HepG2 (cell line): ENCODE measurements around the gene XRCC1. TPM values are rescaled to one million over a fixed set of nuclear protein-coding genes. Genes with fewer than 3 reads are reported as not detected.

Source experiments
- CEBPB ChIP-seq: IDR thresholded peaks from 2 replicates; pipeline ENCODE4 v1.6.1; 2011; ENCODE audit warnings: low read depth, low read length, improper control_type of control experiment, borderline replicate concordance
- CREB1 ChIP-seq, 2 experiments: fragments of 450-650 bp in 1 of 2; IDR thresholded peaks; 2 replicates each; pipeline ENCODE4 v1.6.1; 2016 to 2017; ENCODE audit warnings: control low read depth in 1 of 2, mild to moderate bottlenecking in 1 of 2, missing compliant biosample characterization in 1 of 2, missing genetic modification characterization in 1 of 2
- DDIT3 ChIP-seq: sonication (generic); formaldehyde crosslinking; IDR thresholded peaks from 2 replicates; pipeline ENCODE4 v1.4.0; 2020; ENCODE audit warnings: mild to moderate bottlenecking, missing genetic modification reagents
- ELF4 ChIP-seq: sonication (generic); formaldehyde crosslinking; IDR thresholded peaks from 2 replicates; pipeline ENCODE4 v1.5.0; 2020; ENCODE audit warnings: missing genetic modification reagents, mild to moderate bottlenecking, moderate library complexity, borderline replicate concordance
- GFI1 ChIP-seq: sonication (generic); formaldehyde crosslinking; IDR thresholded peaks from 2 replicates; pipeline ENCODE4 v1.5.0; 2020; ENCODE audit warnings: missing genetic modification reagents, mild to moderate bottlenecking, borderline replicate concordance
- KDM3A ChIP-seq: IDR thresholded peaks from 2 replicates; pipeline ENCODE4 v1.6.1; 2018; ENCODE audit warnings: low read depth, missing compliant biosample characterization
- MATR3 ChIP-seq: sonication (generic); formaldehyde crosslinking; IDR thresholded peaks from 2 replicates; pipeline ENCODE4 v1.4.0; 2020; ENCODE audit warnings: missing genetic modification reagents
- NFE2 ChIP-seq: sonication (generic); formaldehyde crosslinking; IDR thresholded peaks from 2 replicates; pipeline ENCODE4 v1.4.0; 2020; ENCODE audit warnings: missing genetic modification reagents
- PAWR ChIP-seq: sonication (generic); formaldehyde crosslinking; IDR thresholded peaks from 2 replicates; pipeline ENCODE4 v1.4.0; 2020; ENCODE audit warnings: missing genetic modification reagents, mild to moderate bottlenecking, borderline replicate concordance
- PRDM4 ChIP-seq: sonication (generic); formaldehyde crosslinking; IDR thresholded peaks from 2 replicates; pipeline ENCODE4 v1.9.0; 2021; ENCODE audit warnings: missing genetic modification reagents, borderline replicate concordance
- SNAPC2 ChIP-seq: sonication (generic); formaldehyde crosslinking; IDR thresholded peaks from 2 replicates; pipeline ENCODE4 v1.8.1; 2022; ENCODE audit warnings: mild to moderate bottlenecking, missing genetic modification reagents
- SRSF9 ChIP-seq: fragments of 200-400 bp; formaldehyde crosslinking; IDR thresholded peaks from 2 replicates; pipeline ENCODE4 v1.6.1; 2018; ENCODE audit warnings: borderline replicate concordance, mild to moderate bottlenecking, low read depth, low read length; ENCODE audit not compliant: insufficient read depth, poor library complexity, severe bottlenecking
- TSC22D2 ChIP-seq: sonication (generic); formaldehyde crosslinking; IDR thresholded peaks from 2 replicates; pipeline ENCODE4 v1.5.1; 2020; ENCODE audit warnings: missing genetic modification reagents, mild to moderate bottlenecking, borderline replicate concordance
- ZBTB21 ChIP-seq: sonication (generic); formaldehyde crosslinking; IDR thresholded peaks from 2 replicates; pipeline ENCODE4 v1.4.0; 2020; ENCODE audit warnings: missing genetic modification reagents
- ZNF138 ChIP-seq: sonication (generic); formaldehyde crosslinking; IDR thresholded peaks from 2 replicates; pipeline ENCODE4 v1.5.0; 2020; ENCODE audit warnings: mild to moderate bottlenecking, low read depth, missing genetic modification reagents
- ZNF367 ChIP-seq: sonication (generic); formaldehyde crosslinking; IDR thresholded peaks from 2 replicates; pipeline ENCODE4 v1.4.0; 2020; ENCODE audit warnings: missing genetic modification reagents, borderline replicate concordance
- ZNF589 ChIP-seq: sonication (generic); formaldehyde crosslinking; conservative IDR thresholded peaks from 2 replicates; pipeline ENCODE4 v1.8.0; 2022; ENCODE audit warnings: mild to moderate bottlenecking, moderate library complexity, missing genetic modification reagents
- ZNF619 ChIP-seq: sonication (generic); formaldehyde crosslinking; IDR thresholded peaks from 2 replicates; pipeline ENCODE4 v1.4.0; 2020; ENCODE audit warnings: mild to moderate bottlenecking, missing genetic modification reagents
- ZNF747 ChIP-seq: sonication (generic); formaldehyde crosslinking; IDR thresholded peaks from 2 replicates; pipeline ENCODE4 v1.8.1; 2023; ENCODE audit warnings: missing genetic modification reagents, mild to moderate bottlenecking, borderline replicate concordance
- ZNF883 ChIP-seq: sonication (generic); formaldehyde crosslinking; IDR thresholded peaks from 2 replicates; pipeline ENCODE4 v1.5.1; 2020; ENCODE audit warnings: mild to moderate bottlenecking, missing genetic modification reagents; ENCODE audit errors: not compliant biosample characterization
- ZNF891 ChIP-seq: sonication (generic); formaldehyde crosslinking; IDR thresholded peaks from 2 replicates; pipeline ENCODE4 v1.5.0; 2020; ENCODE audit warnings: mild to moderate bottlenecking, missing genetic modification reagents
- ZSCAN22 ChIP-seq: sonication (generic); formaldehyde crosslinking; IDR thresholded peaks from 2 replicates; pipeline ENCODE4 v1.4.0; 2020; ENCODE audit warnings: mild to moderate bottlenecking, missing genetic modification reagents
- polyA plus RNA-seq, 8 experiments: library from polyadenylated mRNA; depleted of rRNA in 3 of 8; stranded (reverse) in 7 of 8; unstranded in 1 of 8; fragments of >200 nt; fragmentation: Illumina TruSeq in 4 of 8; extraction: Trizol in 4 of 8; gene quantifications; 2 replicates each; pipeline versions ENCODE4 v1.2.1 to v1.2.3, GENCODE V29; 2011 to 2016; ENCODE audit warnings: low read depth in 4 of 8, missing spikeins in 1 of 8, mixed read lengths in 1 of 8; ENCODE audit not compliant: insufficient read depth in 1 of 8
- total RNA-seq, 5 experiments: library from RNA; depleted of rRNA; stranded (reverse); fragments of >200 nt; fragmentation: Illumina TruSeq; extraction: Trizol; gene quantifications; 2 replicates each; pipeline ENCODE4 v1.2.3, GENCODE V29; 2016; ENCODE audit warnings: low read depth in 1 of 5
- TF ChIP-seq, protein P1 (sequence below): sonication (generic); formaldehyde crosslinking; IDR thresholded peaks from 2 replicates; pipeline ENCODE4 v1.5.1; 2020; ENCODE audit warnings: missing genetic modification reagents, mild to moderate bottlenecking, borderline replicate concordance
- TF ChIP-seq, protein P2 (sequence below): sonication (generic); formaldehyde crosslinking; IDR thresholded peaks from 2 replicates; pipeline ENCODE4 v1.9.0; 2022; ENCODE audit warnings: low read depth, missing genetic modification reagents

XRCC1 gene
- total and polyA plus RNA-seq, 2 of the 13 experiments (the other 11 are each of a cell fraction or from before 2014, with no cell fraction given): 24.7 to 26.3 TPM

DNA sequence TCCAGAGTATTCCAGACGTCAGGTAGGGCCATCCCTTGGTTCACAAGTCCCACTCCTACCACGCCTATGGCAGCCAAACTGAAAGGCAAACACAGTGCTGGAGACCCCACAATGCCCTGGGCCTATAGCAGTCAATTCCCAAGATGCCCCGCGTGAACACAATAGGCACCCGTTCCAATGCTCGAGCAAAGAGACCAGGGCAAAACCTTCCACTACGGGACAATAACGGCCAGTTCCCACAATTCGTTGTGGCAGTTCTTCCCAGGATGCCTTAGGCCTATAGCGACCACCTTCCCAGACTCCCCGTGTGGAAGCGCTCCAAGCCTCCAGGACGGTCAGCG lies 43.6 kb upstream of the XRCC1 start (continued):
- no peak for TF ChIP-seq SRSF9
- TF ChIP-seq ZNF138: no peak
- no peak; the same call in 1 of the 2 replicates for TF ChIP-seq ELF4 (CRISPR knock-in tag)
- TF ChIP-seq ZNF589 (CRISPR knock-in tag): no peak
- TF ChIP-seq CREB1 (IDR thresholded peaks at IDR 0.05): no peak
- peak; percentile 65 for TF ChIP-seq CREB1 (CRISPR knock-in tag; IDR thresholded peaks at IDR 0.05)
- TF ChIP-seq, protein P1, sequence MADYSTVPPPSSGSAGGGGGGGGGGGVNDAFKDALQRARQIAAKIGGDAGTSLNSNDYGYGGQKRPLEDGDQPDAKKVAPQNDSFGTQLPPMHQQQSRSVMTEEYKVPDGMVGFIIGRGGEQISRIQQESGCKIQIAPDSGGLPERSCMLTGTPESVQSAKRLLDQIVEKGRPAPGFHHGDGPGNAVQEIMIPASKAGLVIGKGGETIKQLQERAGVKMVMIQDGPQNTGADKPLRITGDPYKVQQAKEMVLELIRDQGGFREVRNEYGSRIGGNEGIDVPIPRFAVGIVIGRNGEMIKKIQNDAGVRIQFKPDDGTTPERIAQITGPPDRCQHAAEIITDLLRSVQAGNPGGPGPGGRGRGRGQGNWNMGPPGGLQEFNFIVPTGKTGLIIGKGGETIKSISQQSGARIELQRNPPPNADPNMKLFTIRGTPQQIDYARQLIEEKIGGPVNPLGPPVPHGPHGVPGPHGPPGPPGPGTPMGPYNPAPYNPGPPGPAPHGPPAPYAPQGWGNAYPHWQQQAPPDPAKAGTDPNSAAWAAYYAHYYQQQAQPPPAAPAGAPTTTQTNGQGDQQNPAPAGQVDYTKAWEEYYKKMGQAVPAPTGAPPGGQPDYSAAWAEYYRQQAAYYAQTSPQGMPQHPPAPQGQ (CRISPR knock-in tag): no peak
- TF ChIP-seq ZSCAN22 (CRISPR knock-in tag): no peak; the same call in 1 of the 2 replicates
- TF ChIP-seq ZNF883 (CRISPR knock-in tag): no peak
- no peak for TF ChIP-seq CEBPB
- 0 out of 2 replicates have a peak, but pooled peaks have one; percentile 16 for TF ChIP-seq ZNF747 (CRISPR knock-in tag)
- no peak for TF ChIP-seq KDM3A
- no peak for TF ChIP-seq ZNF891
- TF ChIP-seq MATR3 (CRISPR knock-in tag): no peak
- TF ChIP-seq DDIT3 (CRISPR knock-in tag): no peak
- no peak for TF ChIP-seq ZBTB21 (CRISPR knock-in tag)
- no peak for TF ChIP-seq SNAPC2 (CRISPR knock-in tag)
- no peak for TF ChIP-seq PAWR (CRISPR knock-in tag)
- TF ChIP-seq NFE2: no peak
- TF ChIP-seq GFI1 (CRISPR knock-in tag): no peak
- TF ChIP-seq ZNF367 (CRISPR knock-in tag): no peak
- TF ChIP-seq ZNF619 (CRISPR knock-in tag): no peak
- TF ChIP-seq, protein P2, sequence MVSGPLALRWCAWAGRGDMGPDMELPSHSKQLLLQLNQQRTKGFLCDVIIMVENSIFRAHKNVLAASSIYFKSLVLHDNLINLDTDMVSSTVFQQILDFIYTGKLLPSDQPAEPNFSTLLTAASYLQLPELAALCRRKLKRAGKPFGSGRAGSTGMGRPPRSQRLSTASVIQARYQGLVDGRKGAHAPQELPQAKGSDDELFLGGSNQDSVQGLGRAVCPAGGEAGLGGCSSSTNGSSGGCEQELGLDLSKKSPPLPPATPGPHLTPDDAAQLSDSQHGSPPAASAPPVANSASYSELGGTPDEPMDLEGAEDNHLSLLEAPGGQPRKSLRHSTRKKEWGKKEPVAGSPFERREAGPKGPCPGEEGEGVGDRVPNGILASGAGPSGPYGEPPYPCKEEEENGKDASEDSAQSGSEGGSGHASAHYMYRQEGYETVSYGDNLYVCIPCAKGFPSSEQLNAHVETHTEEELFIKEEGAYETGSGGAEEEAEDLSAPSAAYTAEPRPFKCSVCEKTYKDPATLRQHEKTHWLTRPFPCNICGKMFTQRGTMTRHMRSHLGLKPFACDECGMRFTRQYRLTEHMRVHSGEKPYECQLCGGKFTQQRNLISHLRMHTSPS (CRISPR knock-in tag): no peak; the same call in 1 of the 2 replicates
- peak; percentile 32; the same call in 1 of the 2 replicates for TF ChIP-seq TSC22D2 (CRISPR knock-in tag)
- TF ChIP-seq PRDM4 (CRISPR knock-in tag): no peak
